Panc1 (cell line): ENCODE results near the gene SH3BP5.

Source experiments
- CTCF ChIP-seq: fragments of 450-650 bp; IDR thresholded peaks from 2 replicates; pipeline ENCODE4 v1.5.1; 2017; ENCODE audit warnings: mild to moderate bottlenecking
- POLR2AphosphoS5 ChIP-seq: IDR thresholded peaks from 2 replicates; pipeline ENCODE4 v1.6.1; 2012; ENCODE audit warnings: mild to moderate bottlenecking, low read depth, low read length, moderate library complexity
- REST ChIP-seq, 2 experiments: IDR thresholded peaks; 2 replicates each; pipeline ENCODE4 v1.6.1; 2011 to 2012; ENCODE audit warnings: low read depth in 2 of 2, control low read depth in 1 of 2, low read length in 1 of 2, mild to moderate bottlenecking in 1 of 2, moderate library complexity in 1 of 2; ENCODE audit not compliant: insufficient read depth in 1 of 2
- SIN3A ChIP-seq: IDR thresholded peaks from 2 replicates; pipeline ENCODE4 v1.6.1; 2012; ENCODE audit warnings: low read depth, mild to moderate bottlenecking, low read length, moderate library complexity, borderline replicate concordance; ENCODE audit not compliant: insufficient read depth

GRCh38 chr3:15220056-15220455, 112.3 kb downstream of the SH3BP5 start:
- TF ChIP-seq CTCF (no peak), SIN3A (no peak), REST (IDR thresholded peaks at IDR 0.05; ENCODE audit: insufficient read depth in 1 of 2, low read depth in 2 of 2, low read length in 1 of 2) (no peak), POLR2AphosphoS5 (no peak)
